GM23248 (cell line): ENCODE data around the gene TAF8. TPM values are rescaled to one million over a fixed set of nuclear protein-coding genes. Genes with fewer than 3 reads are reported as not detected.

Source experiments
- DNase-seq: peaks from one replicate; pipeline ENCODE4 v3.0.0-alpha.2; 2015
- H2AFZ ChIP-seq: fragments of 200-600 bp; sonication (generic); 2 replicates; pipeline ENCODE4 v1.6.1; 2016; ENCODE audit warnings: antibody characterized with exemption
- H3F3A ChIP-seq: fragments of 200-600 bp; sonication (generic); 2 replicates; pipeline ENCODE4 v1.6.1; 2016; ENCODE audit warnings: mild to moderate bottlenecking, antibody characterized with exemption, mixed run types; ENCODE audit not compliant: insufficient read depth
- H3K27ac ChIP-seq: fragments of 200-600 bp; sonication (generic); 2 replicates; pipeline ENCODE4 v1.5.1; 2016; ENCODE audit warnings: mild to moderate bottlenecking
- H3K27me3 ChIP-seq: fragments of 200-600 bp; sonication (generic); replicated peaks from 2 replicates; pipeline ENCODE4 v1.6.1; 2016; ENCODE audit warnings: mild to moderate bottlenecking; ENCODE audit not compliant: insufficient read depth
- H3K36me3 ChIP-seq: fragments of 200-600 bp; sonication (generic); 2 replicates; pipeline ENCODE4 v1.6.1; 2016; ENCODE audit warnings: low read depth, mild to moderate bottlenecking
- H3K4me1 ChIP-seq: fragments of 200-600 bp; sonication (generic); 2 replicates; pipeline ENCODE4 v1.6.1; 2016; ENCODE audit warnings: mild to moderate bottlenecking; ENCODE audit not compliant: insufficient read depth
- H3K4me2 ChIP-seq: fragments of 200-600 bp; sonication (generic); one replicate; pipeline ENCODE4 v1.6.1; 2016; ENCODE audit warnings: mild to moderate bottlenecking; ENCODE audit not compliant: unreplicated experiment
- H3K4me3 ChIP-seq: fragments of 200-600 bp; sonication (generic); 2 replicates; pipeline ENCODE4 v1.5.1; 2016; ENCODE audit warnings: mild to moderate bottlenecking
- H3K79me2 ChIP-seq: fragments of 200-600 bp; sonication (generic); 2 replicates; pipeline ENCODE4 v1.6.1; 2016; ENCODE audit warnings: mild to moderate bottlenecking; ENCODE audit not compliant: insufficient read depth
- H3K9ac ChIP-seq: fragments of 200-600 bp; sonication (generic); 2 replicates; pipeline ENCODE4 v1.6.1; 2016; ENCODE audit warnings: mild to moderate bottlenecking
- H3K9me2 ChIP-seq: fragments of 200-600 bp; sonication (generic); 2 replicates; pipeline ENCODE4 v1.6.1; 2016; ENCODE audit warnings: mixed run types, mild to moderate bottlenecking, moderate library complexity; ENCODE audit not compliant: insufficient read depth
- H3K9me3 ChIP-seq: fragments of 200-600 bp; sonication (generic); one replicate; pipeline ENCODE4 v1.6.1; 2017; ENCODE audit warnings: low read depth
- H4K20me1 ChIP-seq: fragments of 200-600 bp; sonication (generic); 2 replicates; pipeline ENCODE4 v1.6.0; 2016; ENCODE audit not compliant: insufficient read depth
- EZH2 ChIP-seq: fragments of 200-600 bp; sonication (generic); IDR thresholded peaks from 2 replicates; pipeline ENCODE4 v1.6.1; 2018; ENCODE audit warnings: antibody characterized with exemption, mild to moderate bottlenecking; ENCODE audit not compliant: insufficient read depth, poor library complexity, severe bottlenecking
- EZH2phosphoT487 ChIP-seq: fragments of 200-600 bp; sonication (generic); IDR thresholded peaks from 2 replicates; pipeline ENCODE4 v1.6.1; 2018; ENCODE audit warnings: antibody characterized with exemption, moderate library complexity, mild to moderate bottlenecking, low read depth; ENCODE audit not compliant: insufficient read depth
- WGBS, 2 experiments: methylation state at CpG; one replicate each; pipeline ENCODE4 v1.1.6; 2015 to 2017; ENCODE audit warnings: low lambda C conversion rate in 2 of 2, low coverage in 1 of 2; ENCODE audit errors: missing lambda C conversion rate in 2 of 2; 5-methylcytosine and 5-hydroxymethylcytosine counted together
- in situ Hi-C: fragments of 300-500 bp; cut with MboI; formaldehyde crosslinking; loops from 2 replicates; pipeline ENCODE4 v1.15.0; 2020
- polyA plus RNA-seq: library from polyadenylated mRNA; unstranded; fragments of >200 nt; fragmentation: Nextera tagmentation; extraction: Ambion mirVana; gene quantifications from 2 replicates; pipeline ENCODE4 v1.2.1, GENCODE V29; 2016
- total RNA-seq: library from RNA; depleted of rRNA; stranded (reverse); fragments of >200 nt; shearing (Covaris generic); gene quantifications from 2 replicates; pipeline ENCODE4 v1.2.3, GENCODE V29; 2014

Gene TAF8
- total and polyA plus RNA-seq, 2 experiments from 2014 or later: 7.4 to 8.6 TPM

DNA sequence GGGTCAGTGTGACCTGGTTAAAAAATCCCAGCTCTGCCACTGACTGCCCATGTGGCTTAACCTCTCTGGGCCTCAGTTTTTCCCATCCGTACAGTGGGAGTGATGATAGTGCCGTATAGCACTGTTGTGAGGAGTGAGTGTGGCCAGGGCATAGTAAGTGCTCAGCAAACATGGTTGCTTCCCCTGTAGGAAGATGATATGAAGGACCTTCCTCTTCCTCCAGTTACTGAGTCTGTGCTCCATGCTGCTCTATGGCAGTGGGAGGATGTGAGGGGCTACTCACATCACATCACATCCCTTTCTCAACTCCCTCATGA lies 79.0 kb downstream of the TAF8 start:
- Histone ChIP-seq H3K4me3 (no peak overlapping the region), H3F3A (no peaks in the 10 kb centered on the region), H3K4me2 (no peak overlapping the region), H3K36me3 (peaks cover 10% of the 10 kb centered on the region), H3K9ac (no peak overlapping the region), H4K20me1 (no peaks in the 10 kb centered on the region), H2AFZ (no peak overlapping the region), H3K27me3 (no peaks in the 10 kb centered on the region), H3K4me1 (peaks cover 9% of the 10 kb centered on the region), H3K79me2 (0 out of 2 replicates have a peak, but pooled peaks cover 6% of the 10 kb centered on the region), H3K27ac (no peak overlapping the region), H3K9me3 (no peaks in the 10 kb centered on the region), H3K9me2 (no peaks in the 10 kb centered on the region)
- in situ Hi-C loops: no loop called here
- WGBS, 2 experiments: 96 to 100% methylated on average over 2 of the region's 2 CpGs
- DNase-seq: no peak
- TF ChIP-seq EZH2phosphoT487 (no peak), EZH2 (no peak)

GRCh38 chr6:42131531-42131930 lies 81.2 kb downstream of the TAF8 start:
- WGBS, 2 experiments: 44 to 47% methylated on average over 11 of the region's 11 CpGs
- Histone ChIP-seq H3K4me2 (peak overlapping the region; percentile 50), H3K79me2 (0 out of 2 replicates have a peak, but pooled peaks cover 6% of the 10 kb centered on the region), H3F3A (no peaks in the 10 kb centered on the region; the same call in 1 of the 2 replicates), H3K9me2 (no peaks in the 10 kb centered on the region), H3K9ac (peak overlapping the region; percentile 66), H3K27me3 (no peaks in the 10 kb centered on the region), H4K20me1 (no peaks in the 10 kb centered on the region), H3K36me3 (peaks cover 7% of the 10 kb centered on the region; the same call in 1 of the 2 replicates), H3K27ac (peak overlapping the region; percentile 74), H3K4me3 (no peak overlapping the region), H3K4me1 (peaks cover 12% of the 10 kb centered on the region), H2AFZ (peak overlapping the region; percentile 59), H3K9me3 (no peaks in the 10 kb centered on the region)
- DNase-seq: peak; percentile 87
- in situ Hi-C loops: no loop called here
- TF ChIP-seq EZH2phosphoT487: no peak
- TF ChIP-seq EZH2: no peak

DNA sequence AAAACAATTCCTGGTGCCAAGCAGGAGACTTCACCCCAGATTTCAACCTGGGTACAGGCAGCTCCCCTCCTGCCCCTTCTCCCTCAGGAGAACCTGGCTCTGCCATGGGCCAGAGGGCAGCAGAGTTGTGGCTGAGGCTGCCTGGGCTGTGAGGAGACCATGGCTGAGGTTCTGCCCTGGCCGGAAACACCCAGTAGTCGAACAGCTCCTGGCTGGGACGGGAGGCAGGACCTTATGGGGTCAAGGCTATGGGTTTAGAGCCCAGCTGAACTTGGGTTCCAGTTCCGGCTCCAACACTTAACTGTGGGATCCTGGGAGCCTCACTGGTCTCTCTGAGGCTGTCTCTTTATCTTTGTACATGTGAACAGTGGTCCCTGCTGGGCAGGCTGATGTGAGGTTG lies 83.6 kb downstream of the TAF8 start:
- Histone ChIP-seq H3K27me3 (no peaks in the 10 kb centered on the region), H3K79me2 (peaks cover 13% of the 10 kb centered on the region; the same call in 1 of the 2 replicates), H2AFZ (no peak overlapping the region), H3K4me2 (no peak overlapping the region), H3K9me2 (no peaks in the 10 kb centered on the region), H3K4me1 (peaks cover 22% of the 10 kb centered on the region), H3F3A (peaks cover 8% of the 10 kb centered on the region), H4K20me1 (no peaks in the 10 kb centered on the region), H3K9ac (no peak overlapping the region), H3K4me3 (no peak overlapping the region), H3K27ac (no peak overlapping the region), H3K36me3 (no peaks in the 10 kb centered on the region), H3K9me3 (no peaks in the 10 kb centered on the region)
- 77 to 81% methylated on average over 4 of the region's 4 CpGs for WGBS, 2 experiments
- DNase-seq: no peak
- in situ Hi-C loops: no loop called here
- TF ChIP-seq EZH2 (no peak), EZH2phosphoT487 (no peak)

- H3K9ac ChIP-seq: no peak overlapping the region
- in situ Hi-C loops: no loop called here
- no peak overlapping the region for H3K4me3 ChIP-seq
- no peaks in the 10 kb centered on the region for H3K9me2 ChIP-seq
- no peak for DNase-seq
- no peaks in the 10 kb centered on the region for H4K20me1 ChIP-seq
- no peaks in the 10 kb centered on the region for H3K27me3 ChIP-seq
- H2AFZ ChIP-seq: no peak overlapping the region
- H3K36me3 ChIP-seq: no peaks in the 10 kb centered on the region
- H3K4me2 ChIP-seq: no peak overlapping the region
- no peaks in the 10 kb centered on the region for H3K9me3 ChIP-seq
- peaks cover 13% of the 10 kb centered on the region for H3F3A ChIP-seq
- TF ChIP-seq EZH2 (no peak), EZH2phosphoT487 (no peak)
- H3K4me1 ChIP-seq: peaks cover 32% of the 10 kb centered on the region
- peaks cover 22% of the 10 kb centered on the region; the same call in 1 of the 2 replicates for H3K79me2 ChIP-seq
- 91 to 94% methylated on average over 12 of the region's 12 CpGs for WGBS, 2 experiments
- H3K27ac ChIP-seq: no peak overlapping the region
These were observed 84.8 kb downstream of the TAF8 start for GRCh38 chr6:42135161-42135560.

DNA sequence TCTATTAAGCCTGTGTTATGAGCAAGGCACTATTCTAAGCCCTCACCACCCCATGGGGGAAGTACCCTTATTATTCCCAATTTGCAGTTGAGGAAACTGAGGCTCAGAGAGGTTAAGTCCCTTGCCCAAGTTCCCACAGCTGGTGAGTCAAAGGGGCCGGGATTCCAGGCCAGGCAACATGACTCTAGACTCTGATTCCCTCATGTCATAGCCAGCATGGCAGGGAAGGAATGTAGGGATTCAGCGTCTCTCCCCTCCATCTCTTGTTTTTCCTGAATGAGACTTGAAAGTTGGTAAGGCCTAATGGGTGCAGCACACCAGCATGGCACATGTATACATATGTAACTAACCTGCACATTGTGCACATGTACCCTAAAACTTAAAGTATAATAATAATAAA lies 85.4 kb downstream of the TAF8 start:
- peaks cover 19% of the 10 kb centered on the region; the same call in 1 of the 2 replicates for H3K79me2 ChIP-seq
- H3K4me3 ChIP-seq: no peak overlapping the region
- H3K9me2 ChIP-seq: no peaks in the 10 kb centered on the region
- TF ChIP-seq EZH2phosphoT487 (no peak), EZH2 (no peak)
- H3K27me3 ChIP-seq: no peaks in the 10 kb centered on the region
- peak; percentile 40 for DNase-seq
- in situ Hi-C loops: no loop called here
- H2AFZ ChIP-seq: no peak overlapping the region
- no peak overlapping the region for H3K9ac ChIP-seq
- no peaks in the 10 kb centered on the region for H4K20me1 ChIP-seq
- H3K9me3 ChIP-seq: no peaks in the 10 kb centered on the region
- no peak overlapping the region for H3K4me2 ChIP-seq
- no peak overlapping the region for H3K27ac ChIP-seq
- peaks cover 16% of the 10 kb centered on the region for H3F3A ChIP-seq
- H3K36me3 ChIP-seq: no peaks in the 10 kb centered on the region
- H3K4me1 ChIP-seq: peaks cover 37% of the 10 kb centered on the region
- WGBS, 2 experiments: 68 to 73% methylated on average over 2 of the region's 2 CpGs
